ENCODE data around the gene SP3. TPM values are rescaled to one million over a fixed set of nuclear protein-coding genes. Genes with fewer than 3 reads are reported as not detected.

SP3 gene
- total and polyA plus RNA-seq, 2 experiments from 2014 or later = 24.1 to 110 TPM

GRCh38 chr2:173956454-173956853, 8.7 kb downstream of the SP3 start (continued):
- TF ChIP-seq REST (IDR thresholded peaks at IDR 0.05; ENCODE audit: unreplicated experiment) (no peak), ZNF331 (CRISPR knock-in tag; IDR thresholded peaks at IDR 0.05; ENCODE audit: low read depth) (no peak), CREB1 (CRISPR knock-in tag; IDR thresholded peaks at IDR 0.05; ENCODE audit: low read depth) (no peak), EZH2phosphoT487 (IDR thresholded peaks at IDR 0.05; ENCODE audit: unreplicated experiment) (no peak), ETS1 (IDR thresholded peaks at IDR 0.05) (no peak), CTCF (conservative IDR thresholded peaks at IDR 0.05; ENCODE audit: low read depth in 2 of 2) (no peak), EZH2 (IDR thresholded peaks at IDR 0.05; ENCODE audit: low read depth, unreplicated experiment) (no peak), STAT1 (IDR thresholded peaks at IDR 0.05; ENCODE audit: unreplicated experiment) (no peak)

- no peaks in the 10 kb centered on the region for H3K27me3 ChIP-seq (ENCODE audit: insufficient read depth)
- Mint-ChIP-seq H3K9me3 (no peaks in the 10 kb centered on the region; the same call in 1 of the 3 replicates), H3K27me3 (ENCODE audit: insufficient read depth, low read depth, poor library complexity) (no peaks in the 10 kb centered on the region), H3K4me1 (peaks cover 24% of the 10 kb centered on the region), H3K4me3 (no peak overlapping the region), H3K36me3 (ENCODE audit: low read depth) (peaks cover 52% of the 10 kb centered on the region), H3K27ac (no peak overlapping the region)
- peaks cover 59% of the 10 kb centered on the region for H4K20me1 ChIP-seq (replicated peaks; ENCODE audit: insufficient read depth)
- ATAC-seq = no peak
- no peaks in the 10 kb centered on the region for H3K9me2 ChIP-seq (ENCODE audit: insufficient read depth)
- TF ChIP-seq CREB1 (CRISPR knock-in tag; IDR thresholded peaks at IDR 0.05; ENCODE audit: low read depth) = no peak
- TF ChIP-seq ZNF331 (CRISPR knock-in tag; IDR thresholded peaks at IDR 0.05; ENCODE audit: low read depth) = no peak
- TF ChIP-seq NANOG (IDR thresholded peaks at IDR 0.05; ENCODE audit: borderline replicate concordance) = no peak
- no peak for TF ChIP-seq REST (IDR thresholded peaks at IDR 0.05; ENCODE audit: unreplicated experiment)
- no peak for TF ChIP-seq EZH2 (IDR thresholded peaks at IDR 0.05; ENCODE audit: low read depth, unreplicated experiment)
- no peak for TF ChIP-seq ZNF114 (CRISPR knock-in tag; IDR thresholded peaks at IDR 0.05)
- TF ChIP-seq ETS1 (IDR thresholded peaks at IDR 0.05) = no peak
- TF ChIP-seq CTCF (conservative IDR thresholded peaks at IDR 0.05; ENCODE audit: low read depth in 2 of 2) = no peak
- no peak for TF ChIP-seq POLR2AphosphoS5 (IDR thresholded peaks at IDR 0.05; ENCODE audit: low read depth)
- peaks cover 100% of the 10 kb centered on the region for H3K79me2 ChIP-seq (replicated peaks; ENCODE audit: insufficient read depth)
- H3K4me3 ChIP-seq = no peak overlapping the region
- no peak overlapping the region for H3K27ac ChIP-seq (ENCODE audit: low read depth)
- H3K36me3 ChIP-seq (ENCODE audit: insufficient read depth) = peaks cover 26% of the 10 kb centered on the region
- H3F3A ChIP-seq (replicated peaks; ENCODE audit: low read depth) = no peaks in the 10 kb centered on the region
- no peak overlapping the region for H2AFZ ChIP-seq
- H3K4me1 ChIP-seq (ENCODE audit: insufficient read depth) = no peaks in the 10 kb centered on the region; the same call in 1 of the 2 replicates
- H3K4me2 ChIP-seq = no peak overlapping the region
- DNase-seq (ENCODE audit: low spot score) = no peak
Measured at GRCh38 chr2:173955867-173956266, 9.3 kb downstream of the SP3 start.

Data from GM23338 (cell line).